Prostate gland (tissue), 2 donors: Measurements from ENCODE around the gene PKN2.

ENCODE experiments used
- CTCF ChIP-seq, 4 experiments: fragments of 200-600 bp in 2 of 4; fragments of 450-650 bp in 2 of 4; sonication (generic) in 2 of 4; IDR thresholded peaks; 1 replicate in 3 of 4; 2 replicates in 1 of 4; pipeline ENCODE4 v1.5.1; 2016 to 2019; ENCODE audit warnings: antibody characterized with exemption in 4 of 4, mild to moderate bottlenecking in 2 of 4, moderate library complexity in 2 of 4
- POLR2A ChIP-seq: fragments of 450-650 bp; IDR thresholded peaks from one replicate; pipeline ENCODE4 v1.6.1; 2016; ENCODE audit warnings: antibody characterized with exemption, mild to moderate bottlenecking

DNA sequence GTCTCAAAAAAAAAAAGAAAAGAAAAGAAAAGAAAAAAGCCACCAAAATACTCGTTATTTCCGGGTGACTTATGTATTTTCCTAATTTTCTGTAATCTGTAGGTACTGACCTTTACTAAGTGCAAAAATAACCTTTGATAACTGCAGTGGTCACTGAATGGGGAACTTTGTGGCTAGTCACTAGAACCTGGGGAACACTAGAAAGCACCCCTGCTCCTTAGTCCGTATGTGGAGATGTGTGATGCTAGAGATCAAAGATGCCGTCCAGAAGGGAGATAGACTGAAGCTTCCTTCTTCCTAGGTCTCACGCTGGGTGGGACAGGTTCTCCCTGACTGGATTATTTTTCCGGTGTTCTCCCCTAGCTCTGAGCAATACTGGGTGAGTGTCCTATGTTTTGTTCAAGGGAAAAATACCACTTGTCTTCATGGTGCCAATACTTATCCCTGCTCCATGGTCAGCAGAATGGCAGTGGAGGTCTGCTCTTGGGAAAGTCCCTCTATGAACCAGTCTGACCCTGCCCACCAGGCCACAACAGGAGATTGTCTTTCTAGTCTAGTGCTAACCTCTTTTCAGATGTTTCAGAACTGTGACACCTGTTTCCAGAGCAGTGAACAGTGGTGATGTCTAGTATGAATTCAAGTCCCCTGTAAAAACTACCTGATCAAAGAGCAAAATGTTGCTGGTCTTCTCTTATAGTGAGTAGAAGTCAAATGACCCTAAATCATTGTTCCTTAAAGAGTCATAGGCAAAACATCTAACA is 167.4 kb downstream of the PKN2 start:
- TF ChIP-seq CTCF (IDR thresholded peaks at IDR 0.05) (no peak), POLR2A (no peak)
